Right atrium auricular region (tissue), 2 donors: Measurements from ENCODE around the gene P4HB. TPM values are rescaled to one million over a fixed set of nuclear protein-coding genes. Genes with fewer than 3 reads are reported as not detected.
A peak's percentile ranks its signal among the peaks of the same experiment; 100 is the strongest.

ENCODE experiments used
- DNase-seq: peaks from one replicate; pipeline ENCODE4 v3.0.0-alpha.2; 2019; ENCODE audit warnings: low spot score
- H3K27ac ChIP-seq, 2 donors: fragments of 200-600 bp; sonication (generic); 1 replicate in 1 of 2; 2 replicates in 1 of 2; pipeline ENCODE4 v1.5.1; 2016 to 2019
- H3K27me3 ChIP-seq, 2 donors: fragments of 200-600 bp; sonication (generic); one replicate each; pipeline versions ENCODE4 v1.5.1 to v1.6.0; 2017 to 2019
- H3K36me3 ChIP-seq: fragments of 200-600 bp; sonication (generic); one replicate; pipeline ENCODE4 v1.5.1; 2016
- H3K4me1 ChIP-seq, 2 donors: fragments of 200-600 bp; sonication (generic); one replicate each; pipeline versions ENCODE4 v1.5.1 to v1.6.0; 2017 to 2019
- H3K4me3 ChIP-seq, 2 donors: fragments of 200-600 bp; sonication (generic); 1 replicate in 1 of 2; 2 replicates in 1 of 2; pipeline ENCODE4 v1.5.1; 2017 to 2019; ENCODE audit warnings: mild to moderate bottlenecking in 1 of 2, moderate library complexity in 1 of 2
- H3K9me3 ChIP-seq, 2 donors: fragments of 200-600 bp; sonication (generic); one replicate each; pipeline ENCODE4 v1.5.1; 2019
- total RNA-seq, 2 donors: library from RNA; depleted of rRNA; stranded (reverse); fragments of >200 nt; gene quantifications; one replicate each; pipeline ENCODE4 v1.1.0, GENCODE V29; 2016
- TF ChIP-seq, protein P1 (sequence below), 2 donors: fragments of 200-600 bp; sonication (generic); IDR thresholded peaks; one replicate each; pipeline ENCODE4 v1.5.1; 2019; ENCODE audit warnings: antibody characterized with exemption in 2 of 2

P4HB gene
- total RNA-seq, 2 donors from 2014 or later: 321 to 426 TPM

DNA sequence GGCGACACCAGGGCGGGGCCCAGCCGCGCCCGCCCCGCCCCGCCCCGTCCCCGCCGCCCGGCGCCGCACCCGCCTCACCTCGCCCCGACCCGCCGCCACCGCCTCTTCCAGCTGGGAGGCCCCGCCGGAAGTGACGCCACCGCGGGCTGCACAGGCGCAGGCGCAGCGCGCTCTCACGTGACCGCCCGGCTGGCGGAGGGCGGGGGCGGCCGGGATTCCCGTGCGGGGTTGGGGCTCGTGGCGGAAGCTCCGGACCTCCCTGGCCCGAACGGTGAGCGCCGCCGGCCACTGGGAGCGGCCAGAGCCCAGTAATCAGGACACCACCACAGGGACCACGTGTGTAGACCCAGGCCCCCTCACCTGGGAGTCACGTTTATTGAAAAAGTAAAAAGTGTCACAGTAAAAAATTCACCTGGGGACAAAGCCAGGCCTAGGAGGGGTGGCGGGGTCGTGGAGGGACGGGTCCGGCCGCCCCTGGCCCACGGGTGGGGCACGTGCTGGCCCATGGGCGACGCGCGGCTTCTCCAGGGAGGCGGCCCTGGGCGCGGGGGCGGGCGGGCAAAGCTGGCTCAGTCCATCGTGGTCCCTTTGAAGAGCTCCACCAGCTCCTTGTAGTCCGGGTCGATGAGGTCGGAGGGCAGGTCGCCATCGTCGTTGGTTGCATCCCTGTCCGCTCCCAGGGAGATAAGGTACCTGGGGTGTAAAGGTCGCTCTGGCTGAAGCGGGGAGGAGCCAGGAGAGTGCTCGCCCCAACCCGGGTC is 27.0 kb downstream of the P4HB start, which contains the start of gene MCRIP1:
Gene MCRIP1 (minus strand): TSS at position 132 of the 761 bp plus-strand sequence. CDS start 8,785 bp downstream, outside the sequence.
- TF ChIP-seq, protein P1, sequence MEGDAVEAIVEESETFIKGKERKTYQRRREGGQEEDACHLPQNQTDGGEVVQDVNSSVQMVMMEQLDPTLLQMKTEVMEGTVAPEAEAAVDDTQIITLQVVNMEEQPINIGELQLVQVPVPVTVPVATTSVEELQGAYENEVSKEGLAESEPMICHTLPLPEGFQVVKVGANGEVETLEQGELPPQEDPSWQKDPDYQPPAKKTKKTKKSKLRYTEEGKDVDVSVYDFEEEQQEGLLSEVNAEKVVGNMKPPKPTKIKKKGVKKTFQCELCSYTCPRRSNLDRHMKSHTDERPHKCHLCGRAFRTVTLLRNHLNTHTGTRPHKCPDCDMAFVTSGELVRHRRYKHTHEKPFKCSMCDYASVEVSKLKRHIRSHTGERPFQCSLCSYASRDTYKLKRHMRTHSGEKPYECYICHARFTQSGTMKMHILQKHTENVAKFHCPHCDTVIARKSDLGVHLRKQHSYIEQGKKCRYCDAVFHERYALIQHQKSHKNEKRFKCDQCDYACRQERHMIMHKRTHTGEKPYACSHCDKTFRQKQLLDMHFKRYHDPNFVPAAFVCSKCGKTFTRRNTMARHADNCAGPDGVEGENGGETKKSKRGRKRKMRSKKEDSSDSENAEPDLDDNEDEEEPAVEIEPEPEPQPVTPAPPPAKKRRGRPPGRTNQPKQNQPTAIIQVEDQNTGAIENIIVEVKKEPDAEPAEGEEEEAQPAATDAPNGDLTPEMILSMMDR (IDR thresholded peaks at IDR 0.05): no peak
- Histone ChIP-seq H3K36me3 (no peaks in the 10 kb centered on the region), H3K27me3 (no peaks in the 10 kb centered on the region), H3K4me3 (peak within 1 kb of the TSS; percentile 72 to 87), H3K4me1 (peaks cover 0 to 25% of the 10 kb centered on the region in 2 donors), H3K9me3 (no peaks in the 10 kb centered on the region), H3K27ac (peak within 1 kb of the TSS; percentile 94 to 97)
- DNase-seq: peak; percentile 93

DNA sequence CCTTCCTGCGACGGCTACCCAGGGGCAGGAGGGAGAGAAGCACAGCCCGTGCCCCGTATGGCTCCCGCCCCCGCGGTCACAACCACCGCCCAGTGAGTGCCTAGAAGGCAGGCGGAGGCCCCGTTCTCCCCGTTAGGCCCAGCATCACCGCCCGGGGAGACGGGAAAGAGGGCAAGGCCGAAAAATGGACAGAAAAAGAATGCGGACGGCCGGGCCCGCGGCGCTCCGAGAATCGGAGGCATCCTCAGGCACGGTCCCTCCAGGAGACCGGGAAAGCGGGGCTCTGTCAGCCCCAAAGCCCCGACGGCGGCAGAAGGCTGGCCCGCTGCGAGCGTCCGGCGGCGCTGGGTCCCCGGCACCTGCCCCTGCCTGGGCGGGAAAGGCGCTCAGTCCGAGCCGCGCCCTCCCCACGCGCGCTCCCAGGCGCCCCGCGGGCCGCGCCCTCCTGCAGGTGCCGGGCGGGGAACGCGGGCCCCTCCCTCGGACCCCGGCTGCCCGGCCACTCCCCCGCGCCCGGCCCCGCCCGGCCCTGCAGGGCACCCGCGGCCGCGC is 27.7 kb downstream of the P4HB start:
- peaks cover 0 to 25% of the 10 kb centered on the region in 2 donors for H3K4me1 ChIP-seq
- TF ChIP-seq, protein P1 (IDR thresholded peaks at IDR 0.05): no peak

DNA sequence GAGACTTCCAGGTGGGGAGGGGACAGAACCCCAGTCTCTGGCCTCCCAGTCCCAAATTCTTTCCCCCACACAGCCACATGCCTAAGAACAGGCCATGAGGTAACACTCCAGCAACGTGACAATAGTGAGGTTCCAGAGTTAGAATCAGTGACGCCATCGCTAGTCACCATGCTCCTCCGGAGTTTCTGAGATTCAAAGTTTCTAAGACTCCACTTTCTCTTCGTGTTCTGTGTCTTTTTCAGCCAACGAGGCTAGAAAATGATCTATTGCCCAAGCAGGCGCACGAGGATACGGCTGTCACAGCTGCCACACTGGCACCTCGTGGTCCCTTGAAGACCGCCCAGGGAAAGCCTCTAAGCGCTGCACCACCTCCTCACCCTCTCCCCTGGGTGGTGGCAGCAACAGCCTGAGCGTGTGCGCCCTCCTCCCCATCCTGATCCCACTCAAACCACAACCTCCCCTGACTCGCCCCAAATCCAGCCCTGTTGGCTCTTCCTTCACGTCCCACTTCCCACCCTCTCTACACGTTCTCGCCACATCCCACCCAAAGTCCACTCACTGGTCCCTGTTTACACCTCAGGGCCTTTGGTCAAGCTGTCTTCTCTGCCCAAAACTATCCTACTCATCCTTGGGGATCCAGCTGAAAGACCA is 28.3 kb downstream of the P4HB start:
- DNase-seq: no peak
- TF ChIP-seq, protein P1 (IDR thresholded peaks at IDR 0.05): no peak
- H3K27me3 ChIP-seq: no peaks in the 10 kb centered on the region
- peaks cover 0 to 25% of the 10 kb centered on the region in 2 donors for H3K4me1 ChIP-seq
- peak overlapping the region; percentile 72 to 87 for H3K4me3 ChIP-seq
- no peaks in the 10 kb centered on the region for H3K9me3 ChIP-seq
- no peaks in the 10 kb centered on the region for H3K36me3 ChIP-seq
- H3K27ac ChIP-seq: peak overlapping the region; percentile 91

More for the DNA sequence above, 27.7 kb downstream of the P4HB start:
- Histone ChIP-seq H3K4me3 (peak overlapping the region; percentile 72 to 87), H3K9me3 (no peaks in the 10 kb centered on the region), H3K27me3 (no peaks in the 10 kb centered on the region), H3K27ac (peak overlapping the region; percentile 91), H3K36me3 (no peaks in the 10 kb centered on the region)
- DNase-seq: no peak

DNA sequence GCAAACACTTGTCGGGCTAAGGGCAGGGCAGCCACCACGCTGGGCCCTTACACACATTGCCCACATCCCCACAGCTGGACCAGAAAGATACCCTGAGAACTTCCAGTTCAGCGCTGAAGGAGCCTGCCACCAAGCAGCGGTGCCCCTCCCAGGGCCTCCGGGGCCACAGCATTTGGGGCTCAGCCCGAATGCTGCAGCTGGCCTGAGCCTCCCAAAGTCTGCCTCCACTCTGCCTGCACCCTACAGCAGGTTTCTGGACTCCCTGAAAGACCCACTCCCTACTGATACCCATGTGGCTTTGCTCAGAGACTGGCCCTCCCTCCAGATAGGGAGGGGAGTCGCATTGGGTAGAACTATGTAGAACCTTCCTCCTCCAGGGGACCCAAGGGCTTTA is 28.8 kb downstream of the P4HB start:
- no peak overlapping the region for H3K4me3 ChIP-seq
- H3K9me3 ChIP-seq: no peaks in the 10 kb centered on the region
- H3K4me1 ChIP-seq: peaks cover 0 to 25% of the 10 kb centered on the region in 2 donors
- TF ChIP-seq, protein P1 (IDR thresholded peaks at IDR 0.05): no peak
- no peaks in the 10 kb centered on the region for H3K27me3 ChIP-seq
- H3K27ac ChIP-seq: peak overlapping the region; percentile 91
- no peak for DNase-seq
- H3K36me3 ChIP-seq: no peaks in the 10 kb centered on the region

DNA sequence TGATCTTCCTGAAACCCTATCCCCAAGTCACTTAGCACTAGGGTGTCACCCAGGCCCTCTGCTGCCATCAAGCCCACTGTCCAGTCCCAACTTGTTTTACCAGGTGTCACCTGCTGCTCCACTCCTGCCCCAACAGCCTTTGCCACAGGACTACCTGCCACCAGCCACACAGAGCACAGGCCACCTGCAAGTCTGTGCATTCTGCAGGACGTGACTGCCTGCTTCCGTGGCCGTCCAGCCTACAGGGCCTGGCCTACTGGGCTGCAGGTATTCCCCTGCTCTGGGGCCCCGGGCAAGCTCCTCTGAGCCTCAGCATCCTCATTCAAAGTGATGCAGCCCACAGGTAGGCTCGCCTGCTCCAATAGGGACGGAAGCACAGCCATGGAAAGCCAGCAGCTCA is 30.5 kb downstream of the P4HB start:
- TF ChIP-seq, protein P1 (IDR thresholded peaks at IDR 0.05): no peak
- H3K4me3 ChIP-seq: no peak overlapping the region
- H3K4me1 ChIP-seq: peaks cover 0 to 25% of the 10 kb centered on the region in 2 donors
- H3K27ac ChIP-seq: no peak overlapping the region
- no peaks in the 10 kb centered on the region for H3K27me3 ChIP-seq
- H3K9me3 ChIP-seq: no peaks in the 10 kb centered on the region
- no peak for DNase-seq
- H3K36me3 ChIP-seq: no peaks in the 10 kb centered on the region
